Measurements from ENCODE around the gene KDM7A.
A peak's percentile ranks its signal among the peaks of the same experiment; 100 is the strongest.

KDM7A gene

DNA sequence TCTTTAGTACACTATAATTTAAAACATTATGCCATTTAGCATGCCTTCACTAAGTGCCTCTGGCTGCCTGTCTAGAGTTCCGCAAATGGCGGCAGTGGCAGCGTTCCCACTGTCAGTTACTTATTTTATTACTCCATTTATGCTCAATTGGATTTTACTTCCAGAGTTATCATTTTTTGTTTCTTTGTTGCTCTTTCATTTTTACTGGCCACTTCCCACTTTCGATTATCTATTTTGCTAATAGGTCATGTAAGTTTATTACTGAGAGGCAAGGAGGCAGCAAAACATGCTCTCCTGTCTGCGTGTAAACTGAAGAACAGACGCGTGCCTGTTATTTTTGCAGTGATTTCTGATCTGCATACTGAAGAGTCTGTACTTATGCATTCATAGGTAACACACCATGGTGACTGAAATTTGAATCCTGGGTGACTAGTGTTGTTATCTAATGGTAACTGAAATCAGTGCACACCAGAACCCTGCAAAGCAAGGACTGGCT is 23.1 kb downstream of the KDM7A start (continued):
- TF ChIP-seq, protein P1, sequence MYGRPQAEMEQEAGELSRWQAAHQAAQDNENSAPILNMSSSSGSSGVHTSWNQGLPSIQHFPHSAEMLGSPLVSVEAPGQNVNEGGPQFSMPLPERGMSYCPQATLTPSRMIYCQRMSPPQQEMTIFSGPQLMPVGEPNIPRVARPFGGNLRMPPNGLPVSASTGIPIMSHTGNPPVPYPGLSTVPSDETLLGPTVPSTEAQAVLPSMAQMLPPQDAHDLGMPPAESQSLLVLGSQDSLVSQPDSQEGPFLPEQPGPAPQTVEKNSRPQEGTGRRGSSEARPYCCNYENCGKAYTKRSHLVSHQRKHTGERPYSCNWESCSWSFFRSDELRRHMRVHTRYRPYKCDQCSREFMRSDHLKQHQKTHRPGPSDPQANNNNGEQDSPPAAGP (tag by site-specific recombination; IDR thresholded peaks at IDR 0.05) = no peak
- TF ChIP-seq, protein P2, sequence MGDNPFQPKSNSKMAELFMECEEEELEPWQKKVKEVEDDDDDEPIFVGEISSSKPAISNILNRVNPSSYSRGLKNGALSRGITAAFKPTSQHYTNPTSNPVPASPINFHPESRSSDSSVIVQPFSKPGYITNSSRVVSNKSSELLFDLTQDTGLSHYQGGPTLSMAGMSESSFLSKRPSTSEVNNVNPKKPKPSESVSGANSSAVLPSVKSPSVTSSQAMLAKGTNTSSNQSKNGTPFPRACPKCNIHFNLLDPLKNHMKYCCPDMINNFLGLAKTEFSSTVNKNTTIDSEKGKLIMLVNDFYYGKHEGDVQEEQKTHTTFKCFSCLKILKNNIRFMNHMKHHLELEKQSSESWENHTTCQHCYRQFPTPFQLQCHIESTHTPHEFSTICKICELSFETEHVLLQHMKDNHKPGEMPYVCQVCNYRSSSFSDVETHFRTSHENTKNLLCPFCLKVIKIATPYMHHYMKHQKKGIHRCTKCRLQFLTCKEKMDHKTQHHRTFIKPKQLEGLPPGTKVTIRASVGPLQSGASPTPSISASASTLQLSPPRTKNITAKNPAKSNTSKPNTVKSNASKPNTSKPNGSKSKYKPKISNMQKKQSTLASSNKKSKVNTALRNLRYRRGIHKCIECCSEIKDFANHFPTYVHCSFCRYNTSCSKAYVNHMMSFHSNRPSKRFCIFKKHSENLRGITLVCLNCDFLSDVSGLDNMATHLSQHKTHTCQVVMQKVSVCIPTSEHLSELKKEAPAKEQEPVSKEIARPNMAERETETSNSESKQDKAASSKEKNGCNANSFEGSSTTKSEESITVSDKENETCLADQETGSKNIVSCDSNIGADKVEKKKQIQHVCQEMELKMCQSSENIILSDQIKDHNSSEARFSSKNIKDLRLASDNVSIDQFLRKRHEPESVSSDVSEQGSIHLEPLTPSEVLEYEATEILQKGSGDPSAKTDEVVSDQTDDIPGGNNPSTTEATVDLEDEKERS (tag by site-specific recombination; IDR thresholded peaks at IDR 0.05) = no peak
- TF ChIP-seq, protein P3, sequence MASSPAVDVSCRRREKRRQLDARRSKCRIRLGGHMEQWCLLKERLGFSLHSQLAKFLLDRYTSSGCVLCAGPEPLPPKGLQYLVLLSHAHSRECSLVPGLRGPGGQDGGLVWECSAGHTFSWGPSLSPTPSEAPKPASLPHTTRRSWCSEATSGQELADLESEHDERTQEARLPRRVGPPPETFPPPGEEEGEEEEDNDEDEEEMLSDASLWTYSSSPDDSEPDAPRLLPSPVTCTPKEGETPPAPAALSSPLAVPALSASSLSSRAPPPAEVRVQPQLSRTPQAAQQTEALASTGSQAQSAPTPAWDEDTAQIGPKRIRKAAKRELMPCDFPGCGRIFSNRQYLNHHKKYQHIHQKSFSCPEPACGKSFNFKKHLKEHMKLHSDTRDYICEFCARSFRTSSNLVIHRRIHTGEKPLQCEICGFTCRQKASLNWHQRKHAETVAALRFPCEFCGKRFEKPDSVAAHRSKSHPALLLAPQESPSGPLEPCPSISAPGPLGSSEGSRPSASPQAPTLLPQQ (tag by site-specific recombination; IDR thresholded peaks at IDR 0.05) = no peak
- TF ChIP-seq ZNF311 (tag by site-specific recombination; IDR thresholded peaks at IDR 0.05; ENCODE audit: borderline replicate concordance) (no peak), ZBTB8A (tag by site-specific recombination; IDR thresholded peaks at IDR 0.05) (no peak; the same call in 1 of the 2 replicates), ZNF621 (tag by site-specific recombination; IDR thresholded peaks at IDR 0.05) (no peak), ZNF549 (tag by site-specific recombination; IDR thresholded peaks at IDR 0.05) (no peak), SP2 (tag by site-specific recombination; IDR thresholded peaks at IDR 0.05) (no peak), ZNF768 (tag by site-specific recombination; IDR thresholded peaks at IDR 0.05) (no peak), ZNF211 (tag by site-specific recombination; IDR thresholded peaks at IDR 0.05; ENCODE audit: low read depth) (no peak), ZNF157 (tag by site-specific recombination; IDR thresholded peaks at IDR 0.05) (no peak), ZNF596 (tag by site-specific recombination; IDR thresholded peaks at IDR 0.05) (no peak), ZFP69B (tag by site-specific recombination; IDR thresholded peaks at IDR 0.05) (no peak)
- TF ChIP-seq, protein P4, sequence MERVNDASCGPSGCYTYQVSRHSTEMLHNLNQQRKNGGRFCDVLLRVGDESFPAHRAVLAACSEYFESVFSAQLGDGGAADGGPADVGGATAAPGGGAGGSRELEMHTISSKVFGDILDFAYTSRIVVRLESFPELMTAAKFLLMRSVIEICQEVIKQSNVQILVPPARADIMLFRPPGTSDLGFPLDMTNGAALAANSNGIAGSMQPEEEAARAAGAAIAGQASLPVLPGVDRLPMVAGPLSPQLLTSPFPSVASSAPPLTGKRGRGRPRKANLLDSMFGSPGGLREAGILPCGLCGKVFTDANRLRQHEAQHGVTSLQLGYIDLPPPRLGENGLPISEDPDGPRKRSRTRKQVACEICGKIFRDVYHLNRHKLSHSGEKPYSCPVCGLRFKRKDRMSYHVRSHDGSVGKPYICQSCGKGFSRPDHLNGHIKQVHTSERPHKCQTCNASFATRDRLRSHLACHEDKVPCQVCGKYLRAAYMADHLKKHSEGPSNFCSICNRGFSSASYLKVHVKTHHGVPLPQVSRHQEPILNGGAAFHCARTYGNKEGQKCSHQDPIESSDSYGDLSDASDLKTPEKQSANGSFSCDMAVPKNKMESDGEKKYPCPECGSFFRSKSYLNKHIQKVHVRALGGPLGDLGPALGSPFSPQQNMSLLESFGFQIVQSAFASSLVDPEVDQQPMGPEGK (tag by site-specific recombination; IDR thresholded peaks at IDR 0.05) = no peak
- TF ChIP-seq, protein P5, sequence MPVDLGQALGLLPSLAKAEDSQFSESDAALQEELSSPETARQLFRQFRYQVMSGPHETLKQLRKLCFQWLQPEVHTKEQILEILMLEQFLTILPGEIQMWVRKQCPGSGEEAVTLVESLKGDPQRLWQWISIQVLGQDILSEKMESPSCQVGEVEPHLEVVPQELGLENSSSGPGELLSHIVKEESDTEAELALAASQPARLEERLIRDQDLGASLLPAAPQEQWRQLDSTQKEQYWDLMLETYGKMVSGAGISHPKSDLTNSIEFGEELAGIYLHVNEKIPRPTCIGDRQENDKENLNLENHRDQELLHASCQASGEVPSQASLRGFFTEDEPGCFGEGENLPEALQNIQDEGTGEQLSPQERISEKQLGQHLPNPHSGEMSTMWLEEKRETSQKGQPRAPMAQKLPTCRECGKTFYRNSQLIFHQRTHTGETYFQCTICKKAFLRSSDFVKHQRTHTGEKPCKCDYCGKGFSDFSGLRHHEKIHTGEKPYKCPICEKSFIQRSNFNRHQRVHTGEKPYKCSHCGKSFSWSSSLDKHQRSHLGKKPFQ (tag by site-specific recombination; IDR thresholded peaks at IDR 0.05) = peak; percentile 67; the same call in 1 of the 2 replicates
- TF ChIP-seq, protein P6, sequence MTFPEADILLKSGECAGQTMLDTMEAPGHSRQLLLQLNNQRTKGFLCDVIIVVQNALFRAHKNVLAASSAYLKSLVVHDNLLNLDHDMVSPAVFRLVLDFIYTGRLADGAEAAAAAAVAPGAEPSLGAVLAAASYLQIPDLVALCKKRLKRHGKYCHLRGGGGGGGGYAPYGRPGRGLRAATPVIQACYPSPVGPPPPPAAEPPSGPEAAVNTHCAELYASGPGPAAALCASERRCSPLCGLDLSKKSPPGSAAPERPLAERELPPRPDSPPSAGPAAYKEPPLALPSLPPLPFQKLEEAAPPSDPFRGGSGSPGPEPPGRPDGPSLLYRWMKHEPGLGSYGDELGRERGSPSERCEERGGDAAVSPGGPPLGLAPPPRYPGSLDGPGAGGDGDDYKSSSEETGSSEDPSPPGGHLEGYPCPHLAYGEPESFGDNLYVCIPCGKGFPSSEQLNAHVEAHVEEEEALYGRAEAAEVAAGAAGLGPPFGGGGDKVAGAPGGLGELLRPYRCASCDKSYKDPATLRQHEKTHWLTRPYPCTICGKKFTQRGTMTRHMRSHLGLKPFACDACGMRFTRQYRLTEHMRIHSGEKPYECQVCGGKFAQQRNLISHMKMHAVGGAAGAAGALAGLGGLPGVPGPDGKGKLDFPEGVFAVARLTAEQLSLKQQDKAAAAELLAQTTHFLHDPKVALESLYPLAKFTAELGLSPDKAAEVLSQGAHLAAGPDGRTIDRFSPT (tag by site-specific recombination; IDR thresholded peaks at IDR 0.05) = no peak
- TF ChIP-seq, protein P7, sequence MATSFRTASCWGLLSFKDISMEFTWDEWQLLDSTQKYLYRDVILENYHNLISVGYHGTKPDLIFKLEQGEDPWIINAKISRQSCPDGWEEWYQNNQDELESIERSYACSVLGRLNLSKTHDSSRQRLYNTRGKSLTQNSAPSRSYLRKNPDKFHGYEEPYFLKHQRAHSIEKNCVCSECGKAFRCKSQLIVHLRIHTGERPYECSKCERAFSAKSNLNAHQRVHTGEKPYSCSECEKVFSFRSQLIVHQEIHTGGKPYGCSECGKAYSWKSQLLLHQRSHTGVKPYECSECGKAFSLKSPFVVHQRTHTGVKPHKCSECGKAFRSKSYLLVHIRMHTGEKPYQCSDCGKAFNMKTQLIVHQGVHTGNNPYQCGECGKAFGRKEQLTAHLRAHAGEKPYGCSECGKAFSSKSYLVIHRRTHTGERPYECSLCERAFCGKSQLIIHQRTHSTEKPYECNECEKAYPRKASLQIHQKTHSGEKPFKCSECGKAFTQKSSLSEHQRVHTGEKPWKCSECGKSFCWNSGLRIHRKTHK (tag by site-specific recombination; IDR thresholded peaks at IDR 0.05) = no peak
- TF ChIP-seq, protein P8, sequence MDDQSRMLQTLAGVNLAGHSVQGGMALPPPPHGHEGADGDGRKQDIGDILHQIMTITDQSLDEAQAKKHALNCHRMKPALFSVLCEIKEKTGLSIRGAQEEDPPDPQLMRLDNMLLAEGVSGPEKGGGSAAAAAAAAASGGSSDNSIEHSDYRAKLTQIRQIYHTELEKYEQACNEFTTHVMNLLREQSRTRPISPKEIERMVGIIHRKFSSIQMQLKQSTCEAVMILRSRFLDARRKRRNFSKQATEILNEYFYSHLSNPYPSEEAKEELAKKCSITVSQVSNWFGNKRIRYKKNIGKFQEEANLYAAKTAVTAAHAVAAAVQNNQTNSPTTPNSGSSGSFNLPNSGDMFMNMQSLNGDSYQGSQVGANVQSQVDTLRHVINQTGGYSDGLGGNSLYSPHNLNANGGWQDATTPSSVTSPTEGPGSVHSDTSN (CRISPR knock-in tag; IDR thresholded peaks at IDR 0.05) = no peak
- TF ChIP-seq, protein P9, sequence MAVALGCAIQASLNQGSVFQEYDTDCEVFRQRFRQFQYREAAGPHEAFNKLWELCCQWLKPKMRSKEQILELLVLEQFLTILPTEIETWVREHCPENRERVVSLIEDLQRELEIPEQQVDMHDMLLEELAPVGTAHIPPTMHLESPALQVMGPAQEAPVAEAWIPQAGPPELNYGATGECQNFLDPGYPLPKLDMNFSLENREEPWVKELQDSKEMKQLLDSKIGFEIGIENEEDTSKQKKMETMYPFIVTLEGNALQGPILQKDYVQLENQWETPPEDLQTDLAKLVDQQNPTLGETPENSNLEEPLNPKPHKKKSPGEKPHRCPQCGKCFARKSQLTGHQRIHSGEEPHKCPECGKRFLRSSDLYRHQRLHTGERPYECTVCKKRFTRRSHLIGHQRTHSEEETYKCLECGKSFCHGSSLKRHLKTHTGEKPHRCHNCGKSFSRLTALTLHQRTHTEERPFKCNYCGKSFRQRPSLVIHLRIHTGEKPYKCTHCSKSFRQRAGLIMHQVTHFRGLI (tag by site-specific recombination; IDR thresholded peaks at IDR 0.05) = no peak; the same call in 1 of the 2 replicates
- TF ChIP-seq, protein P10, sequence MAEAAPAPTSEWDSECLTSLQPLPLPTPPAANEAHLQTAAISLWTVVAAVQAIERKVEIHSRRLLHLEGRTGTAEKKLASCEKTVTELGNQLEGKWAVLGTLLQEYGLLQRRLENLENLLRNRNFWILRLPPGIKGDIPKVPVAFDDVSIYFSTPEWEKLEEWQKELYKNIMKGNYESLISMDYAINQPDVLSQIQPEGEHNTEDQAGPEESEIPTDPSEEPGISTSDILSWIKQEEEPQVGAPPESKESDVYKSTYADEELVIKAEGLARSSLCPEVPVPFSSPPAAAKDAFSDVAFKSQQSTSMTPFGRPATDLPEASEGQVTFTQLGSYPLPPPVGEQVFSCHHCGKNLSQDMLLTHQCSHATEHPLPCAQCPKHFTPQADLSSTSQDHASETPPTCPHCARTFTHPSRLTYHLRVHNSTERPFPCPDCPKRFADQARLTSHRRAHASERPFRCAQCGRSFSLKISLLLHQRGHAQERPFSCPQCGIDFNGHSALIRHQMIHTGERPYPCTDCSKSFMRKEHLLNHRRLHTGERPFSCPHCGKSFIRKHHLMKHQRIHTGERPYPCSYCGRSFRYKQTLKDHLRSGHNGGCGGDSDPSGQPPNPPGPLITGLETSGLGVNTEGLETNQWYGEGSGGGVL (tag by site-specific recombination; IDR thresholded peaks at IDR 0.05) = no peak

Data from HEK293 (cell line).